ENCODE measurements around the gene PMF1.

The PMF1 gene

GRCh38 chr1:156241311-156241811 is 28.6 kb downstream of the PMF1 start:
- DNase-seq = no peak

- DNase-seq = no peak
Measured at GRCh38 chr1:156241926-156242325, 29.1 kb downstream of the PMF1 start, which contains the start of gene BGLAP. Gene BGLAP, plus strand, starts transcription at chr1:156242184. Its CDS starts 48 bp downstream, at chr1:156242232.

GRCh38 chr1:156242738-156243137 is 29.9 kb downstream of the PMF1 start:
- no peak for DNase-seq

- DNase-seq = no peak
Measured at GRCh38 chr1:156244126-156244525, 31.3 kb downstream of the PMF1 start.

- no peak for DNase-seq
Measured at GRCh38 chr1:156244712-156245111, 31.9 kb downstream of the PMF1 start.

- peak; percentile 34 for DNase-seq
Measured at GRCh38 chr1:156245451-156246232, 32.8 kb downstream of the PMF1 start.

GRCh38 chr1:156246241-156246780 is 33.5 kb downstream of the PMF1 start:
- no peak for DNase-seq

GRCh38 chr1:156246781-156247459 is 34.1 kb downstream of the PMF1 start:
- no peak for DNase-seq

GRCh38 chr1:156247460-156248322 is 34.9 kb downstream of the PMF1 start, which contains the start of gene PAQR6:
Gene PAQR6, minus strand, starts transcription at chr1:156248056. Its CDS starts 1,325 bp downstream, at chr1:156246731.
- DNase-seq = no peak

- no peak for DNase-seq
Measured at GRCh38 chr1:156248323-156248683, 35.5 kb downstream of the PMF1 start.

- no peak for DNase-seq
Measured at GRCh38 chr1:156249593-156249992, 36.8 kb downstream of the PMF1 start.

GRCh38 chr1:156251527-156251926 is 38.7 kb downstream of the PMF1 start:
- no peak for DNase-seq

- no peak for DNase-seq
Measured at GRCh38 chr1:156253634-156254033, 40.8 kb downstream of the PMF1 start.

- DNase-seq = no peak
Measured at GRCh38 chr1:156257711-156258110, 44.9 kb downstream of the PMF1 start.

- no peak for DNase-seq
Measured at GRCh38 chr1:156258859-156259258, 46.1 kb downstream of the PMF1 start.

GRCh38 chr1:156259805-156260204 is 47.0 kb downstream of the PMF1 start:
- DNase-seq = no peak

- DNase-seq = no peak
Measured at GRCh38 chr1:156260896-156261295, 48.1 kb downstream of the PMF1 start.

GRCh38 chr1:156262461-156263287 is 49.9 kb downstream of the PMF1 start:
- DNase-seq = no peak

- DNase-seq = no peak
Measured at GRCh38 chr1:156263288-156263655, 50.5 kb downstream of the PMF1 start.

GRCh38 chr1:156266051-156266450 is 53.2 kb downstream of the PMF1 start:
- no peak for DNase-seq

GRCh38 chr1:156268336-156268735 is 55.5 kb downstream of the PMF1 start:
- DNase-seq = no peak

- no peak for DNase-seq
Measured at GRCh38 chr1:156270314-156270713, 57.5 kb downstream of the PMF1 start.

All from NCI-H1105 treated with DMSO at 0.1 percent for 48 hours (cell line).